KOPT-K1 (cell line): Measurements from ENCODE around the gene ZFP91.

ENCODE experiments used
- H3K27ac ChIP-seq: fragments of 200-600 bp; sonication (generic); 2 replicates; pipeline ENCODE4 v1.5.1; 2016; ENCODE audit warnings: antibody characterized with exemption, mild to moderate bottlenecking, low read depth, low read length; ENCODE audit not compliant: poor library complexity, severe bottlenecking
- H3K36me3 ChIP-seq: fragments of 200-600 bp; sonication (generic); 2 replicates; pipeline ENCODE4 v1.5.1; 2017; ENCODE audit warnings: antibody characterized with exemption, mild to moderate bottlenecking, low read length, moderate library complexity; ENCODE audit not compliant: insufficient read depth
- H3K9me3 ChIP-seq: fragments of 200-600 bp; sonication (generic); 2 replicates; pipeline ENCODE4 v1.5.1; 2017; ENCODE audit warnings: antibody characterized with exemption, low read length, mild to moderate bottlenecking; ENCODE audit not compliant: insufficient read depth, poor library complexity, severe bottlenecking

Gene ZFP91

DNA sequence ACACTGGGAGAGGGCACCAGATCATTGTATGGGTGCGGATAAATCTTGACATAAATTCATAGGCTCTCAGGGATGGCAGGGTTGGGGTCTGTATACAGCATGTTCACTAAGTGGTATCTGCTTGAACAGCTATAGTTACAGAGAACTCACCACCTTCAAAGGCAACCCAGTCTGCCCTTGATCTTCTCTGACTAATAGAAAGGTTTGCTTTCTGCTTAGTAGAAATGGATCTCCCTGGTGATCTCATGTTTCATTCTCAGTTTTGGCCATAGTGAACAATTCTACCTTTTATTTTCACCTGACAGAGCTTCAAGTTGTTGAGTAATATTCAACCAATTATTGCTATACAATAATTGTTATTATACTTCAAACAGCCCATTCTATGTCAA is 76.0 kb downstream of the ZFP91 start:
- Histone ChIP-seq H3K9me3 (no peaks in the 10 kb centered on the region), H3K27ac (no peak overlapping the region), H3K36me3 (no peaks in the 10 kb centered on the region)

DNA sequence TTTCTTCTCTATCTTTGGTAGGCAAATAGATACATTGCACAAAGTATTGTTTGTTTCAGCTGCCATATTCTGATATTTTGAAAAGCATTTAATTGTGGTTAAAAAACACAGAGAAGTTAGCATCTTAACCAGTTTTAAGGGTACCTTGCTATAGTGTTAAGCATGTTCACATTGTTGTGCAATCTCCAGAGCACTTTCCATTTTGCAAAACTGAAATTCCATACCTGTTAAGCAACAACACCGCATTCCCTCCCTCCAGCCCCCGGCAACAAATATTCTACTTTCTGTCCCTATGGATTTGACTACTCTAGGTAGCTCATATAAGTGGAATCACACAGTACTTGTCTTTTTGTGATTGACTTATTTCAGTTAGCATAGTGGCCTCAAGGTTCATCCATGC is 77.5 kb downstream of the ZFP91 start:
- H3K27ac ChIP-seq = no peak overlapping the region
- H3K9me3 ChIP-seq = no peaks in the 10 kb centered on the region
- no peaks in the 10 kb centered on the region for H3K36me3 ChIP-seq

DNA sequence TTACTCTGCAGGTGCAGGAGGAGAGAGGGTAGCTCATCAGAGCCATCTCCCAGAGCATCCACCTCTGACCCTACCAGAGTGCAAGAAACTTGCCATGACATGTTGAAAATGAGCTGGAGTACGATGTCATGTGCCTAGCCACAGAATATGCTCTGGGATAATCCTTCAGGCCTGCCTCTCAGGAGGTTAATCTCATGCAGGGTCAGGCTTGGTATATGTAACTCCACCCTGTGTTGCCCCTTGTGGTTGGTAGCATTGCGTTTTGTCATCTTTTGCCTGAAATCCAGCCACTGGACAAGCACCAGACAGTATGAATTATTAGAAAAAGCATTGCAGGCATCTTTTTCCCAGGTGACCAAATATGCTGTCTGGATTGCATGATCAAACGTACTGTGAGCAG is 79.8 kb downstream of the ZFP91 start:
- Histone ChIP-seq H3K27ac (no peak overlapping the region), H3K9me3 (no peaks in the 10 kb centered on the region), H3K36me3 (no peaks in the 10 kb centered on the region)

DNA sequence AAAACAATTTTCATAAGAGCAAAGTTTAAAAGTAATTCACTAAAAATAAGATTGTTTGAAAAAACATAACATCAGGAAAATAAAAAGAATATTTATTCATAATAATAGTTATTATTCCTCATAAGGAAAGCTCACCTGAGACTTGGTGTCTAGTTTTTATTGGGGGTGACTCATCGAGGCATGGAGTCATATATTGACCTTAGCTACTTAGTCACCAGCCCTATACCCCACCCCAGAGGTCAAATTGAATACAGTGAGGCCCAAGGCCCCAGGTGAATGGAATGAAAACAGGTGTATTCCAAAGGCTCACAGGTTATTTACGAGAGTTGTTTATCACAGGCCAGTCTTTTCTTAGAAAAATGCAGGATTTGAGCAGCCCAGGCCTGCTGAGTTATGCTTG is 80.5 kb downstream of the ZFP91 start:
- H3K36me3 ChIP-seq = no peaks in the 10 kb centered on the region
- no peak overlapping the region for H3K27ac ChIP-seq
- no peaks in the 10 kb centered on the region for H3K9me3 ChIP-seq

DNA sequence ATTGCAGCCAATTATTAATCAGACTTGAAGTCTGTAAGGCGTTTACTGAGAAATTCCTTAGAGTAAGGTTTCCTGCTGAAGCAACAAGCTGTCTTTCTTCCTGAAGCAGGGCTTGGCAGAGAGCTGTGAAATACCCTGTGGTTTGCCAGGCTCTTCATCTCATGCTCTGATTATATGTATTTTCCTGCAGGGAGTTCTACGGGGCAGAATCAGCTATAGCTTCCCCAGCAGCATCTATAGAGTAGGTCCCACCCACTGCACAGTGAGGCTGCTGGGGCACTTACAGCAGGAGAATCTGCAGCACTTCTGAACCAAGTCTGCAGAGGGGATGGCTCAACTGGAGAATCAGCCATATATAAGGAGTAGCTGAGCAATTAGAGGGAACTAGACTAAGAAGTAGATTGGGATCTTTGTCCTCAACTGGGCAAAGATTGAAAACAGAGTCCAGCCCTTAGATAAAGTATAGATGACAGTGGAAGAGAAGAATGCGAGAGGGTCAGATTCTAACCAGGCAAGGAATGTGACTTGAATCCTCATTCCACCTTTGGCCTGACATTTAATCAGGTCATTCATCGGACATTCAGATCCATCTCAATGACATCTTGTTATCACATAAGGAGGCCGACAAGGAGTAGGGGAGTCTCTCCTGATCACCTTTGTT is 81.2 kb downstream of the ZFP91 start:
- Histone ChIP-seq H3K9me3 (no peaks in the 10 kb centered on the region), H3K36me3 (no peaks in the 10 kb centered on the region), H3K27ac (no peak overlapping the region)
